Stimulated activated CD4-positive, alpha-beta T cell treated with anti-CD3 and anti-CD28 coated beads, Interleukin-1b, Interleukin-23, amount 100 ng/mL, for 24 hours (primary cell): ENCODE measurements around the gene RPL19.
"Not testable (repeated sequence)": the region's sequence is repeated elsewhere in the genome, so short reads cannot be mapped to it uniquely, and the experiment has no call there.

Experiments
- DNase-seq, 4 experiments: peaks; one replicate each; pipeline ENCODE4 v3.0.0-alpha.2; 2020; ENCODE audit warnings: low read depth in 4 of 4, low spot score in 1 of 4

Gene RPL19

GRCh38 chr17:39200070-39200879 lies at the start of gene RPL19:
TSS of gene RPL19 (plus strand) at chr17:39200283. CDS start at chr17:39200345, 62 bp downstream.
- DNase-seq = peak; percentile 65 to 71 (median 68)

DNA sequence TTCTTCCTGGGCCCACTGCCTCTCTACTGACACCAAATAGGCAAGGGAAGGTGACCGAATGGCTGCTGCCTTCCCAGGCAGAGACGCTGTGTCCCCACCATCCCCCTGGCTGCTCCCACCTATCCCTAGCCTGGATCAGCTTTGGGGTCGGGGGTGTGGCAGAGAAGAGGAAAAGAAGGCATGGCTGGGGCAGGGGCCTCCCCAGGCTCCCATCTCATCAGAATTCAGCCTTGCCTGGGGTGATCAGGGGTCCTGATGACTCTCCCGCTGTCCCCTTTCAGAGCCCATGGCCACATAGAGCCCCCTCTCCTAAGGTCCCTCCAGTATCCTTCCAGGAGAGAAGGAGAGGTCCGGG lies 49.3 kb upstream of the RPL19 start:
- no peak for DNase-seq

- DNase-seq = no peak
Observed at GRCh38 chr17:39151150-39151942, 48.7 kb upstream of the RPL19 start, which contains the start of gene PLXDC1. TSS of gene PLXDC1 (minus strand) at chr17:39151637. CDS start at chr17:39151437, 200 bp downstream.

DNA sequence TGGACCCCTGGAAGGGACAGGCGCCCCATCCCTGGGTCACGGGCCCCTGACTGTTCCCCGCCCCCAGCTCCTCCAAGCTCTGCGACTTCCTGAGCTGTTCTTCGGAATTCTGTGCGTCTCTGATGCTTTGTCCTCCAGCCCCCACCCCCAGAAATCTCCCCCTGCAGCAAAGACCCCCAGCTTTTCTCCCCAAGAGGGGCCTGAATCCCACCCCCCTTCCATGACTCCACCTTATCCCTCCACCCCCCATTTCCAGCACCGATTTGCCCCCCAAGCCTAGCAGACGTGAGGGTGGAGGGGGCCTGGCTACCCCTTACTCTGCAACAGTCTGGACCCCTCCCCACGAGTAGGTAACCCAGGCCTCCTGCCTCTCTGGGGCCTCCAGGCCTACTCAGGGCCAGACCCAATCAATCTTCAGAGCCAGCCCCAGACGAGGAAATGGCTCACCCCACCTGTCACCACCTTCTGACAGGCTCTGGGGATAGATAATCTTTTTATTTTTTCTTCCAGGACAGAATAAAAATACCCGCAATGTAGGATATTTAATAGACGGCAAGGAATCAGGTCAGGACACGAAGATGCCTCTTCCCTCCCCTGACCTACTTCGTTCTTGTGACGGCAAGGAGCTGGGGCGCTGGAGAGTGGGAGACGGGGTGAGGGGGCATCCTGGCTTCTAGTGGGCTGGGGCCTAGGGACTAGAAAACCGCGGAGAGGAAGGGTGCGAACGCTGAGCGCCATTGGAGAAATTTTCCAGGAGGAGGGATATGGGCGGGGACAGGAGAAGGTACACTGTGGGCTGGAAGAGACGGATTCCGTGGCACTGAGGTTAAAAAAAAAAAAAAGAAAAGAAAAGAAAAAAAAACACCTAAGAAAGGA lies 47.9 kb upstream of the RPL19 start:
- DNase-seq = no peak

GRCh38 chr17:39153599-39154051 lies 46.5 kb upstream of the RPL19 start:
- DNase-seq = peak; percentile 86 to 98 (median 90)

GRCh38 chr17:39155654-39156053 lies 44.4 kb upstream of the RPL19 start:
- no peak for DNase-seq

GRCh38 chr17:39156491-39156890 lies 43.6 kb upstream of the RPL19 start:
- DNase-seq = no peak

DNA sequence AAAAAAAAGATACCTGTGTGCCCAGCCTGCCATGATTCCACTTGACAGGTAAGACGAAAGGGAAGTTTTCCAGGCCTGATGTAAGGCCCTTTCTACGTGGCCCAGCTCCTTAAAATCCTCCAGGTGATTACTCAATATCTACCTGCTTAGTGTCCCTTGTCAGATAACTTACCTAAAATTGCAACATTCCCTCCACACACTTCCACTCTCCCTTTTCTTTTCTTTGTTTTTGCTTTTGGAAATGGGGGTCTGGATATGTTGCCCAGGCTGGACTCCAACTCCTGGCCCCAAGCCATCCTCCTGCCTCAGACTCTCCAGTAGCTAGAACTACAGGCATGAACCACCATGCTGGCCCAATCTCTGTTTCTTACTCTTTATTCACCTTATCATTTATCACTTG lies 41.5 kb upstream of the RPL19 start:
- no peak for DNase-seq

DNA sequence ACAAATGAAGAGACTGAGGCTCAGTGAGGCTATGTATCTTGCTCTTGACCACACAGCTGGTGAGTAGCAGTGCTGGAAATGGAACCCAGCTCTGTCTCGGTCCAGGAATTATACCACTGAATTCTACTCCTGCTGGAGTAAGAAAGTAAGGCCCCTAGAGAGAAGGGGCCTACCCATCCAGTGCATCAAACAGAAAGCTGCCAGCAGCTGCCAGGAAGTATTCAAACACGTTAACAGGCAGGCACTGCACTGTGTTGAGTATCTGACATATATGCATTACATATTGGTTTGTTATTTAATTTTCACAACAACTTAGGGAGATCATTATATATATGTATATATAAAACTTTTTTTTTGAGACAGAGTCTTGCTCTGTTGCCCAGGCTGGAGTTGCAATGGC lies 38.1 kb upstream of the RPL19 start:
- DNase-seq = no peak

DNA sequence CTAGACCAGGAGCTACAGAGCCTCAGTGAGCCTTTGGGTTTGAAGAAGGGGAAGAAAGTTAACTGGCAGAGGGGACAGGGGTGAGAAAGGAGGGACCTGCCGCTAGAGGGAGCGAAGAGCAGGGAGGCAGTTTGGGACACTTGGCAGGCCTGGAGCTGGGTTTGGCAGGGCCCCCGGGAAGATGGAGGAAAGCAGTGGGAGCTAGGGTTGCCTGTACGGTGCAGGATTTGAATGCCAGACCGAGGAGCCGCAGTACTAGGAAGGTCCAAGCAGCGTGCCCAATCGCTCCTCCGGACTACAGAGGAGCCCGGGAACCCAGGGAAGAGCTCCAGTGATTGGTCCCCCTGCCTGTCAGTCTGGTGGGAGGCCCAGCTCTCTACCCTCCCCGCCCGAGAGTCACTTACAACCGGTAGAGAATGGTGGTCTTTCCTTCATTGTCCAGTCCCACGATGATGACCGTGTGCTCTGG lies 35.4 kb upstream of the RPL19 start:
- DNase-seq = peak; percentile 53 to 63 (median 58)

DNA sequence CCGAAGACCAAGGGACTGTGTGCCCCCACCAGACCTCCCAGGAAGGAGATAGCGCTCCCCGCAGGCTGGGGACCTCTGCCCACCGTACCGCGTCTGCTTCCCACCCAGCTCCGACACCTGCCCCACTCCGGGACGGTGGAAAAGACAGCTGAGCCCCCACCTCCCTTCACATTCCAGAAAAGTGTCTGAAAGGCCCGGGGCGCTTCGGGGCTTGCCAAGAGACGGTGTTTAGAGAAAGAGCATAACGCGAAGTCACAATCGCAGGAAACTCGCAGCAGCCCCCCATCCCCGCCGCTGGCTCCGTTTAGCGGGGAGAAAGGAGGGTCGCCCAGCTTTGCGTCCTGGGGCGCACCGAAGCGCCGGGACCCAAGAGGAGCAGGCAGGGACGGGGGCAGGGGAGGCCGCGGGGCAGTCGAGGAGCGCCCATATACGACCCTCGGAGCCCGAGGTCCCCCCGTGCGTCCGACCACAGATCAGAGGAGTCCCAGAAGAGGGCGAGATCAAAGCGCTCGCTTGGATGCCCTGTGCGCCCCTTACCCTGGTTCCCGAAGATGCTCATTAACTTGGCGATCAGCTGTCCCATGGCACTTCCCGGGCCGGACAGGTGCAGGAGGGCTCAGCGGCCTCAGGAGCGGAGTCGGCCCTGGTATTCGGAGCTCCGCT lies 34.8 kb upstream of the RPL19 start:
- DNase-seq = no peak

DNA sequence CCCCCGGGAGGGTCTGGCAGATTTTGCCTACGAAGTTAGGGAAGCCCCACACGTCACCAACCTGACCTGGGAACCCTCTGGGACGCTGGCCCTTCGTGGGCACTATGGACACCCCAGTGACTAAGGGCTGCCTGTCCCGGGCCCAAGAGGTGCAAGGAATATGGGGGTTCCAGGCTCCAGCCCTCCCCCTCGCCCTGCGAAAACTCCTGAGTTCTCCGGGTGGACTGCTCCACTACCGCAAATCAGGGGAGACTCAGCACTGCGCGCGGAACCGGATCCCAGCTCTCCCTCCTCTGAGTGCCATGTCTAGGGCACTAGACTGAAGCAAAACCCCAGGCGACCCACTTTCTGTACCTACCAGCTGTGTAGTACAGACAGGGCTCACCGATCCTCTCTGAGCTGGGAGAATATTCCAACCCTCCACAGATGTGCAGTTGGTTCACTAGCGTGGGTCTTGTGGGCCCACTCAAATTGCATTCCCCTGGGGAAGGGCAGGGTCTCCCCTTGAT lies 34.2 kb upstream of the RPL19 start, which contains the start of gene ARL5C:
TSS of gene ARL5C (minus strand) at position 321 of the 509 bp plus-strand sequence. CDS start 401 bp downstream, outside the sequence.
- DNase-seq = no peak

DNA sequence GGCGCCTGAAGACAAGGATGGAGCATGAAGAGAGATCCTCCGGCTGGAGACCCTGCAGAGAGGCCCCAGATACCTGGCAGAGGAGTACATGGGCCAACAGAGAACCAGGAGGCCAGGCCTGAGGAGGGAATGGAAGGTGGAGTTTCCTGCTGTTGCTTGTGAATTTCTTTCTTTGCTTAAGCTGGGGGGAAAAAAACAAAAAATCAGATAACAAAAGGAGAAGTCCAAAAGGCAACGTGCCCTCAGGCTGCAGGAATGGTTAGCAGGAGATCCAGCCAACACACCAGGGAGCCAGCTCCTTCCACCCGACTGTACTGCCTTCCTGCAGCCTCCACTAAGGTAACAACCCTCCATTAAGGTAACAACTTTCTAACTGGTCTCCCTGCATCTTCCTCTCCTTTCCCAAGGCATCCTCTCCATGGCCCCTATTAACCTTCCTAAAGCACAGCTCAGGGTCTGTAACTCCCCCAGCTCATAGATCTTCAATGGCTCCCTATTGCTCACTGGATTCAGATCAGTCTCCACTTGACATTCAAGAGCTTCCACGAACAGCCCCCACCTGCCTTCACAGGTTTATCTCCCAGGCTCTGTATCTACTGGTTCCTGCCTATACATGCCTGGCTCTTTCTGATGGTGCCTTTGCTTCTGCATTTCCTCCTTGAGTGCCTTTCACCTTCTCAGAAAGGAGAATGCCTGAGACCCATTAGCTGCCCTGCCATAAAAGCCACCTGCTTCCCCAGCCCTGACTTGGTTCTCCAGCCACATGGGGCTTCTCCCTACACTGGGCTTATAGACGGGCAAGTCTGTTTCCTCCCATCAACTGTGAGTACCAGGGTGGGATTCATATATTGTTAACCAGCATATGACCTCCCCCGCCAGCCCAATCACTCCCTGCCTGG lies 33.4 kb upstream of the RPL19 start:
- no peak for DNase-seq

DNA sequence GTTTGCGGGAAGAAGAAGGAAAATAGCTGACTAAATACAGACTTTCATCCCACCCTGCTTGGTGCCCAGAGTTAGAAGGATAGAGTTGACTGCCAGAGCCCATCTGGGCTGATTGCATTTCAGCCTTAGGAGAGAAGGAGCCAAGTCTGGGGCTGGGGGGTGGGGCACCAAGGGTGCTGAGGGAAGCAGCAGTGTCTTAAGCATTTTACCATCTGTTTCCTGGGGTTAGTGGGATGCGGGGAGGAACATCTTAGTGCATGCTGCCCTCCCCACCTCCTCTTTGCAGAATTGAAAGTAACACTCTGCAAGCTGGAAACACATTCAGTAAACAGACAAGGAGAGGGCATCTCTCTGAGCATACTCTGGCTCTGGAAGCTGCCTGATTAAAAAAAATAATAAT lies 32.6 kb upstream of the RPL19 start:
- no peak for DNase-seq

DNA sequence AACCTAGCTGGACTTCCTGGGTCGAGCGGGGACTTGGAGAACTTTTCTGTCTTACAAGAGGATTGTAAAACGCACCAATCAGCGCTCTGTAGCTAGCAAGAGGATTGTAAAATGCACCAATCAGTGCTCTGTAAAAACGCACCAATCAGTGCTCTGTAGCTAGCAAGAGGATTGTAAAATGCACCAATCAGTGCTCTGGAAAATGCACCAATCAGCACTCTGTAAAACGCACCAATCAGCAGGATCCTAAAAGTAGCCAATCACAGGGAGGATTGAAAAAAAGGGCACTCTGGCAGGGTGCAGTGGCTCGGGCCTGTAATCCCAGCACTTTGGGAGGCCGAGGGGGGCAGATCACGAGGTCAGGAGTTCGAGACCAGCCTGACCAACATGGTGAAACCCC lies 31.6 kb upstream of the RPL19 start:
- DNase-seq = not testable (repeated sequence)

GRCh38 chr17:39169101-39169500 lies 31.0 kb upstream of the RPL19 start:
- DNase-seq = no peak

DNA sequence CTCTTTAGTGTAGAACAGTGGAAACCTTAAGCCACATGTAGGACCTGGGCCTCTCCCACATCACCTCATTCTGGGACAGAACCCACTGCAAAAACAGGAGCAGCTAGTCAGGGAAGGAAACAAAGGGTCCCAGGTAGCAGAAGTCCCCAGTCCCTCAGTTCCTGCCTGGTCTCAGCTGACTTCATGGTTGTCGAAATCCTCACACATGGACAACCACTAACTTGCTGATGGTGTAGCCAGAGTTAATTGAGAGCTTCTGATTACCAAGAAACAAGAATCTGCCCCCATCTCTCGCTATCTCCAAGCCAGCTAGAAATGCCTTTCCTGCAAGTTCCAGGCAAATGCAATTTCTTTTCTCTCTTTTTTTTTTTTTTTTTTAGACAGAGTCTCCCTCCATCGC lies 30.6 kb upstream of the RPL19 start:
- DNase-seq = no peak

- no peak for DNase-seq
Observed at GRCh38 chr17:39170109-39170508, 30.0 kb upstream of the RPL19 start.

DNA sequence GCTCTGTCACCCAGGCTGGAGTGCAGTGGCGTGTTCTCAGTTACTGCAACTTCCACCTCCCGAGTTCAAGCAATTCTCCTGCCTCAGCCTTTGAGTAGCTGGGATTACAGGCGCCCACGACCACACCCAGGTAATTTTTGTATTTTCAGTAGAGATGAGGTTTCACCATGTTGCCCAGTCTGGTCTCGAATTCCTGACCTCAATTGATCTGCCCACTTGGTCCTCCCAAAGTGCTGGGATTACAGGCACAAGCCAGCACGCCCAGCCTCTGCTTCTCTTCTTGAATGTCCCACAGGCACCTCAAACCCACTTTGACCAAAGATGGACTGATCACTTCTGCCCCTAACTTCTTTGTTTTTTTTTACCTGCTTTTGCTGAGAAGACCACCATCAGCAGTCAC lies 29.5 kb upstream of the RPL19 start:
- no peak for DNase-seq
